ENCODE data around the gene PSPH.
"Not testable (repeated sequence)": the region's sequence is repeated elsewhere in the genome, so short reads cannot be mapped to it uniquely, and the experiment has no call there.

The PSPH gene

GRCh38 chr7:56028942-56029630 is 22.2 kb downstream of the PSPH start:
- no peak overlapping the region for H3K4me3 ChIP-seq (ENCODE audit: low read depth, low read length)
- ChIA-PET POLR2A (interaction anchor here (0.6 to 1.6 kb wide), 2 partner anchors 10 to 22 kb away, joined by 3 read pairs; partner anchors contain the start of genes CCT6A and PSPH), CTCF (no interaction called here)
- no peak for DNase-seq (ENCODE audit: low read depth, low spot score)
- TF ChIP-seq CTCF (IDR thresholded peaks at IDR 0.05; ENCODE audit: insufficient read depth, low read length, missing control alignments), result no peak

GRCh38 chr7:56026538-56026937 is 24.7 kb downstream of the PSPH start:
- CTCF ChIA-PET, result interaction anchor here (1.0 kb wide), 1 partner anchor 11 kb away, joined by 3 read pairs; no protein-coding TSS in a partner anchor
- no peak overlapping the region for H3K4me3 ChIP-seq (ENCODE audit: low read depth, low read length)
- no peak for TF ChIP-seq CTCF (IDR thresholded peaks at IDR 0.05; ENCODE audit: insufficient read depth, low read length, missing control alignments)
- no peak for DNase-seq (ENCODE audit: low read depth, low spot score)
- POLR2A ChIA-PET, result no interaction called here

- ChIA-PET POLR2A (no interaction called here), CTCF (no interaction called here)
- H3K4me3 ChIP-seq (ENCODE audit: low read depth, low read length), result no peak overlapping the region
- no peak for TF ChIP-seq CTCF (IDR thresholded peaks at IDR 0.05; ENCODE audit: insufficient read depth, low read length, missing control alignments)
- no peak for DNase-seq (ENCODE audit: low read depth, low spot score)
Measured at GRCh38 chr7:56023500-56023899, 27.7 kb downstream of the PSPH start.

GRCh38 chr7:56019501-56019900 is 31.7 kb downstream of the PSPH start:
- no peak for TF ChIP-seq CTCF (IDR thresholded peaks at IDR 0.05; ENCODE audit: insufficient read depth, low read length, missing control alignments)
- no peak overlapping the region for H3K4me3 ChIP-seq (ENCODE audit: low read depth, low read length)
- ChIA-PET CTCF (interaction anchor here (1.5 kb wide), 1 partner anchor 12 kb away, joined by 4 read pairs; no protein-coding TSS in a partner anchor), POLR2A (interaction anchor here (0.6 to 1.8 kb wide), 3 partner anchors 9 to 32 kb away, joined by 3 to 6 read pairs (median 6); partner anchors contain the start of genes CCT6A and PSPH)
- DNase-seq (ENCODE audit: low read depth, low spot score), result no peak

GRCh38 chr7:56017015-56017414 is 34.2 kb downstream of the PSPH start:
- POLR2A ChIA-PET; DNase-seq (ENCODE audit: low read depth, low spot score); H3K4me3 ChIP-seq (ENCODE audit: low read depth, low read length): not testable (repeated sequence)
- CTCF ChIA-PET, result interaction anchor here (0.7 kb wide), 1 partner anchor 76 kb away, joined by 3 read pairs; no protein-coding TSS in a partner anchor

- CTCF ChIA-PET, result no interaction called here
- DNase-seq (ENCODE audit: low read depth, low spot score), result no peak
- POLR2A ChIA-PET, result no interaction called here
- no peak overlapping the region for H3K4me3 ChIP-seq (ENCODE audit: low read depth, low read length)
- TF ChIP-seq CTCF (IDR thresholded peaks at IDR 0.05; ENCODE audit: insufficient read depth, low read length, missing control alignments), result no peak
Measured at GRCh38 chr7:56009695-56010094, 41.5 kb downstream of the PSPH start.
